IPS-20b (cell line): ENCODE results near the gene ENOX1.
"Not testable (repeated sequence)": the region's sequence is repeated elsewhere in the genome, so short reads cannot be mapped to it uniquely, and the experiment has no call there.

ENCODE experiments used
- H3K27ac ChIP-seq: one replicate; pipeline ENCODE4 v1.5.1; 2013; ENCODE audit warnings: low read length
- H3K27me3 ChIP-seq: 2 replicates; pipeline ENCODE4 v1.6.1; 2013; ENCODE audit warnings: mild to moderate bottlenecking, low read length, inconsistent platforms; ENCODE audit not compliant: insufficient read depth
- H3K36me3 ChIP-seq: 2 replicates; pipeline ENCODE4 v1.6.1; 2013; ENCODE audit warnings: low read depth, mild to moderate bottlenecking, inconsistent platforms, low read length, moderate library complexity; ENCODE audit not compliant: insufficient read depth
- H3K4me1 ChIP-seq: 2 replicates; pipeline ENCODE4 v1.6.1; 2013; ENCODE audit warnings: mild to moderate bottlenecking, control low read depth, inconsistent platforms, low read length, moderate library complexity; ENCODE audit not compliant: insufficient read depth
- H3K4me3 ChIP-seq: 2 replicates; pipeline ENCODE4 v1.5.1; 2013; ENCODE audit warnings: mild to moderate bottlenecking, low read length, inconsistent platforms
- H3K9ac ChIP-seq: 2 replicates; pipeline ENCODE4 v1.6.1; 2013; ENCODE audit warnings: low read depth, mild to moderate bottlenecking, inconsistent platforms, low read length, moderate library complexity
- H3K9me3 ChIP-seq: 2 replicates; pipeline ENCODE4 v1.6.1; 2013; ENCODE audit warnings: mild to moderate bottlenecking, low read depth, low read length, inconsistent platforms; ENCODE audit not compliant: insufficient read depth

The ENOX1 gene

GRCh38 chr13:43786766-43787517, at the start of gene ENOX1:
Gene ENOX1 (minus strand): TSS chr13:43786972.
- Histone ChIP-seq H3K9ac (no peak within 1 kb of the TSS; the same call in 1 of the 2 replicates), H3K36me3 (no peaks in the 10 kb centered on the region), H3K9me3 (no peaks in the 10 kb centered on the region), H3K4me1 (peaks cover 11% of the 10 kb centered on the region; the same call in 1 of the 2 replicates), H3K4me3 (peak within 1 kb of the TSS; percentile 76), H3K27me3 (peaks cover 78% of the 10 kb centered on the region), H3K27ac (no peak within 1 kb of the TSS)

- H3K36me3 ChIP-seq = no peaks in the 10 kb centered on the region
- no peak overlapping the region for H3K9ac ChIP-seq
These were observed 48.9 kb upstream of the ENOX1 start for GRCh38 chr13:43835701-43836100.

GRCh38 chr13:43831088-43831487, 44.3 kb upstream of the ENOX1 start:
- Histone ChIP-seq H3K4me1 (no peaks in the 10 kb centered on the region), H3K9ac (no peak overlapping the region), H3K9me3 (no peaks in the 10 kb centered on the region), H3K4me3 (no peak overlapping the region), H3K36me3 (no peaks in the 10 kb centered on the region), H3K27me3 (no peaks in the 10 kb centered on the region), H3K27ac (no peak overlapping the region)

More at GRCh38 chr13:43835701-43836100, 48.9 kb upstream of the ENOX1 start:
- Histone ChIP-seq H3K27me3 (no peaks in the 10 kb centered on the region), H3K9me3 (no peaks in the 10 kb centered on the region), H3K27ac (no peak overlapping the region), H3K4me1 (no peaks in the 10 kb centered on the region), H3K4me3 (no peak overlapping the region)

GRCh38 chr13:43830497-43830881, 43.7 kb upstream of the ENOX1 start:
- Histone ChIP-seq H3K9me3 (no peaks in the 10 kb centered on the region), H3K27ac (no peak overlapping the region), H3K27me3 (no peaks in the 10 kb centered on the region), H3K4me3 (no peak overlapping the region), H3K36me3 (no peaks in the 10 kb centered on the region), H3K4me1 (no peaks in the 10 kb centered on the region), H3K9ac (no peak overlapping the region)

- H3K4me3 ChIP-seq, H3K27ac ChIP-seq, H3K9ac ChIP-seq, H3K36me3 ChIP-seq, H3K4me1 ChIP-seq, H3K27me3 ChIP-seq, H3K9me3 ChIP-seq: not testable (repeated sequence)
These were observed 37.9 kb upstream of the ENOX1 start for GRCh38 chr13:43824656-43825055.

GRCh38 chr13:43822969-43823368, 36.2 kb upstream of the ENOX1 start:
- Histone ChIP-seq H3K27me3 (no peaks in the 10 kb centered on the region), H3K9me3 (no peaks in the 10 kb centered on the region), H3K4me1 (no peaks in the 10 kb centered on the region), H3K9ac (no peak overlapping the region), H3K4me3 (no peak overlapping the region), H3K27ac (no peak overlapping the region), H3K36me3 (no peaks in the 10 kb centered on the region)

GRCh38 chr13:43816401-43816889, 29.7 kb upstream of the ENOX1 start:
- Histone ChIP-seq H3K27me3 (no peaks in the 10 kb centered on the region), H3K9me3 (no peaks in the 10 kb centered on the region)

GRCh38 chr13:43815204-43815603, 28.4 kb upstream of the ENOX1 start:
- H3K27me3 ChIP-seq = no peaks in the 10 kb centered on the region
- no peak overlapping the region for H3K27ac ChIP-seq
- H3K36me3 ChIP-seq = no peaks in the 10 kb centered on the region
- no peak overlapping the region for H3K9ac ChIP-seq
- no peaks in the 10 kb centered on the region for H3K9me3 ChIP-seq
- no peak overlapping the region for H3K4me3 ChIP-seq
- no peaks in the 10 kb centered on the region; the same call in 1 of the 2 replicates for H3K4me1 ChIP-seq

More at GRCh38 chr13:43816401-43816889, 29.7 kb upstream of the ENOX1 start:
- no peaks in the 10 kb centered on the region for H3K36me3 ChIP-seq
- no peaks in the 10 kb centered on the region; the same call in 1 of the 2 replicates for H3K4me1 ChIP-seq
- H3K9ac ChIP-seq = no peak overlapping the region
- H3K4me3 ChIP-seq = no peak overlapping the region
- H3K27ac ChIP-seq = no peak overlapping the region

- Histone ChIP-seq H3K27me3 (no peaks in the 10 kb centered on the region), H3K4me1 (peaks cover 13% of the 10 kb centered on the region; the same call in 1 of the 2 replicates), H3K4me3 (no peak overlapping the region), H3K9ac (no peak overlapping the region), H3K9me3 (no peaks in the 10 kb centered on the region), H3K36me3 (no peaks in the 10 kb centered on the region), H3K27ac (no peak overlapping the region)
These were observed 21.9 kb upstream of the ENOX1 start for GRCh38 chr13:43808676-43809075.

GRCh38 chr13:43805681-43806128, 18.9 kb upstream of the ENOX1 start:
- Histone ChIP-seq H3K9ac (no peak overlapping the region), H3K27ac (no peak overlapping the region), H3K4me1 (peaks cover 13% of the 10 kb centered on the region; the same call in 1 of the 2 replicates), H3K9me3 (no peaks in the 10 kb centered on the region), H3K36me3 (no peaks in the 10 kb centered on the region), H3K27me3 (no peaks in the 10 kb centered on the region), H3K4me3 (0 out of 2 replicates have a peak overlapping the region, but pooled peaks have one; percentile 27)

- Histone ChIP-seq H3K4me3 (no peak overlapping the region), H3K9me3 (no peaks in the 10 kb centered on the region), H3K27ac (no peak overlapping the region)
These were observed 18.3 kb upstream of the ENOX1 start for GRCh38 chr13:43805071-43805468.

GRCh38 chr13:43804461-43805070, 17.8 kb upstream of the ENOX1 start:
- no peak overlapping the region for H3K4me3 ChIP-seq
- H3K27ac ChIP-seq = no peak overlapping the region
- no peak overlapping the region for H3K9ac ChIP-seq
- H3K9me3 ChIP-seq = no peaks in the 10 kb centered on the region
- H3K36me3 ChIP-seq = no peaks in the 10 kb centered on the region
- peaks cover 13% of the 10 kb centered on the region; the same call in 1 of the 2 replicates for H3K4me1 ChIP-seq
- H3K27me3 ChIP-seq = no peaks in the 10 kb centered on the region

More at GRCh38 chr13:43805071-43805468, 18.3 kb upstream of the ENOX1 start:
- no peaks in the 10 kb centered on the region for H3K27me3 ChIP-seq
- no peaks in the 10 kb centered on the region for H3K36me3 ChIP-seq
- no peak overlapping the region for H3K9ac ChIP-seq
- peaks cover 13% of the 10 kb centered on the region; the same call in 1 of the 2 replicates for H3K4me1 ChIP-seq
